Endothelial cell of umbilical vein (primary cell): ENCODE measurements around the gene PPM1L. TPM values are rescaled to one million over a fixed set of nuclear protein-coding genes. Genes with fewer than 3 reads are reported as not detected.

Source experiments
- BruUV-seq: library from RNA; stranded (reverse); fragments of 400-500 nt; replicated peaks from 2 replicates; lab custom pipeline; 2021; lab: Mats Ljungman, UMichigan
- CTCF ChIA-PET: fragments of 300-600, 350-600 bp; sonication (Branson Sonifier 250); formaldehyde crosslinking; loops from one replicate; lab custom pipeline; 2021; ENCODE audit warnings: antibody characterized with exemption, inconsistent platforms; lab: Charles Lee
- POLR2A ChIA-PET: fragments of 300-600, 350-600 bp; sonication (Branson Sonifier 250); formaldehyde crosslinking; loops from one replicate; lab custom pipeline; 2021; ENCODE audit warnings: antibody characterized with exemption, inconsistent platforms; lab: Charles Lee
- DNase-seq: peaks from one replicate; pipeline ENCODE4 v3.0.0-alpha.2; 2011; ENCODE audit warnings: low read depth, low spot score
- FAIRE-seq: peaks from 2 replicates; lab custom pipeline; 2011; peaks lifted over from hg19 to GRCh38; lab: Jason Lieb, UNC
- H2AFZ ChIP-seq: 2 replicates; pipeline ENCODE4 v1.6.0; 2012; ENCODE audit warnings: low read depth, low read length, control low read depth, inconsistent platforms
- H3K27ac ChIP-seq: 2 replicates; pipeline ENCODE4 v1.5.1; 2011; ENCODE audit warnings: low read depth, mild to moderate bottlenecking, control low read depth, low read length, moderate library complexity; ENCODE audit not compliant: insufficient read depth
- H3K27me3 ChIP-seq, 2 experiments: 2 replicates each; pipeline versions ENCODE4 v1.6.0 to v1.6.1; 2011; ENCODE audit warnings: low read length in 2 of 2, mixed read lengths in 1 of 2; ENCODE audit not compliant: control insufficient read depth in 2 of 2, insufficient read depth in 2 of 2
- H3K36me3 ChIP-seq, 2 experiments: 2 replicates in 1 of 2; 3 replicates in 1 of 2; pipeline ENCODE4 v1.5.1; 2011; ENCODE audit warnings: low read length in 2 of 2, mild to moderate bottlenecking in 1 of 2, moderate library complexity in 1 of 2; ENCODE audit not compliant: control insufficient read depth in 2 of 2, insufficient read depth in 2 of 2; ENCODE audit errors: extremely low read depth in 1 of 2
- H3K4me1 ChIP-seq: 3 replicates; pipeline ENCODE4 v1.5.1; 2011; ENCODE audit warnings: mild to moderate bottlenecking, low read length; ENCODE audit not compliant: control insufficient read depth, insufficient read depth; ENCODE audit errors: extremely low read depth
- H3K4me2 ChIP-seq: 2 replicates; pipeline ENCODE4 v1.6.1; 2011; ENCODE audit warnings: low read length, control low read depth, mixed read lengths; ENCODE audit not compliant: insufficient read depth
- H3K4me3 ChIP-seq, 3 experiments: fragments of 200-600 bp in 1 of 3; sonication (generic), shearing (Covaris generic) in 1 of 3; replicated peaks in 1 of 3; 2 replicates each; pipeline ENCODE4 v1.5.1; 2011 to 2016; ENCODE audit warnings: control low read depth in 3 of 3, low read length in 3 of 3, mild to moderate bottlenecking in 2 of 3, inconsistent platforms in 1 of 3, low read depth in 1 of 3, moderate library complexity in 1 of 3; ENCODE audit not compliant: insufficient read depth in 1 of 3
- H3K79me2 ChIP-seq: 2 replicates; pipeline ENCODE4 v1.6.0; 2012; ENCODE audit warnings: low read length, inconsistent platforms; ENCODE audit not compliant: control insufficient read depth, insufficient read depth
- H3K9ac ChIP-seq: replicated peaks from 2 replicates; pipeline ENCODE3; 2011; ENCODE audit warnings: low read length, control low read depth; ENCODE audit not compliant: insufficient read depth; ENCODE audit errors: extremely low read depth
- H3K9me1 ChIP-seq: replicated peaks from 3 replicates; pipeline ENCODE4 v1.6.0; 2011; ENCODE audit warnings: mild to moderate bottlenecking, low read length; ENCODE audit not compliant: control insufficient read depth, insufficient read depth; ENCODE audit errors: extremely low read depth
- H3K9me3 ChIP-seq: replicated peaks from 2 replicates; pipeline ENCODE4 v1.5.1; 2012; ENCODE audit warnings: low read length, inconsistent platforms; ENCODE audit not compliant: control insufficient read depth, insufficient read depth
- H4K20me1 ChIP-seq: replicated peaks from 2 replicates; pipeline ENCODE3; 2011; ENCODE audit warnings: mild to moderate bottlenecking, low read length; ENCODE audit not compliant: control insufficient read depth, insufficient read depth; ENCODE audit errors: extremely low read depth
- EZH2 ChIP-seq: IDR thresholded peaks from 2 replicates; pipeline ENCODE4 v1.6.1; 2012; ENCODE audit warnings: borderline replicate concordance, low read depth, mild to moderate bottlenecking, moderate library complexity, low read length, inconsistent platforms; ENCODE audit not compliant: severe bottlenecking
- FOS ChIP-seq: IDR thresholded peaks from 2 replicates; pipeline ENCODE4 v1.6.1; 2011; ENCODE audit warnings: mild to moderate bottlenecking, low read length, moderate library complexity, borderline replicate concordance; ENCODE audit not compliant: insufficient read depth
- GATA2 ChIP-seq: IDR thresholded peaks from 2 replicates; pipeline ENCODE4 v1.7.0; 2011; ENCODE audit warnings: low read depth, mild to moderate bottlenecking, moderate library complexity, mixed read lengths, low read length; ENCODE audit not compliant: insufficient read length, insufficient read depth
- JUN ChIP-seq: IDR thresholded peaks from 2 replicates; pipeline ENCODE4 v1.6.1; 2011; ENCODE audit warnings: borderline replicate concordance, low read depth; ENCODE audit not compliant: insufficient read length, insufficient read depth
- MYC ChIP-seq: IDR thresholded peaks from one replicate; pipeline ENCODE4 v1.6.1; 2011; ENCODE audit warnings: mild to moderate bottlenecking, low read depth, low read length
- POLR2A ChIP-seq: IDR thresholded peaks from 2 replicates; pipeline ENCODE4 v1.6.1; 2012; ENCODE audit warnings: low read depth, mild to moderate bottlenecking, control low read depth, low read length
- POLR2AphosphoS5 ChIP-seq: IDR thresholded peaks from 2 replicates; pipeline ENCODE4 v1.6.1; 2012; ENCODE audit warnings: low read depth, mild to moderate bottlenecking, control low read depth, low read length, moderate library complexity; ENCODE audit not compliant: insufficient read depth
- dilution Hi-C: fragments of 300-500 bp; cut with MboI; formaldehyde crosslinking; loops from one replicate; pipeline ENCODE4 v1.15.0; 2019; ENCODE audit warnings: low sequenced_read_pairs; ENCODE audit not compliant: extremely low pct_ligation_motif_present
- intact Hi-C: fragments of 100-400 bp; cut with micrococcal nuclease; formaldehyde crosslinking; loops from one replicate; pipeline ENCODE4 v1.10.0; 2022
- polyA plus RNA-seq, 4 experiments: library from polyadenylated mRNA; depleted of rRNA in 3 of 4; stranded (reverse) in 3 of 4; unstranded in 1 of 4; fragments of >200 nt; gene quantifications; 2 replicates each; pipeline versions ENCODE4 v1.2.1 to v1.2.3, GENCODE V29; 2011 to 2012; ENCODE audit warnings: missing spikeins in 1 of 4
- total RNA-seq: library from RNA; stranded (reverse); gene quantifications from 2 replicates; pipeline ENCODE4 v1.2.3, GENCODE V29; 2021
- TF ChIP-seq, protein P1 (sequence below), 2 donors: IDR thresholded peaks; 1 replicate in 1 of 2; 2 replicates in 1 of 2; pipeline ENCODE4 v1.5.1; 2011; ENCODE audit warnings: low read length in 2 of 2, mild to moderate bottlenecking in 2 of 2, moderate library complexity in 2 of 2, control low read depth in 1 of 2, inconsistent platforms in 1 of 2, low read depth in 1 of 2; ENCODE audit not compliant: insufficient read depth in 1 of 2; ENCODE audit errors: extremely low read depth in 1 of 2
- TF ChIP-seq, protein P2 (sequence below): IDR thresholded peaks from 2 replicates; pipeline ENCODE4 v1.6.1; 2011; ENCODE audit not compliant: insufficient read depth, insufficient read length

PPM1L gene
- total and polyA plus RNA-seq, 2 donors (not counting 3 experiments of a cell fraction or from before 2014, with no cell fraction given) = 0.63 to 2.9 TPM

DNA sequence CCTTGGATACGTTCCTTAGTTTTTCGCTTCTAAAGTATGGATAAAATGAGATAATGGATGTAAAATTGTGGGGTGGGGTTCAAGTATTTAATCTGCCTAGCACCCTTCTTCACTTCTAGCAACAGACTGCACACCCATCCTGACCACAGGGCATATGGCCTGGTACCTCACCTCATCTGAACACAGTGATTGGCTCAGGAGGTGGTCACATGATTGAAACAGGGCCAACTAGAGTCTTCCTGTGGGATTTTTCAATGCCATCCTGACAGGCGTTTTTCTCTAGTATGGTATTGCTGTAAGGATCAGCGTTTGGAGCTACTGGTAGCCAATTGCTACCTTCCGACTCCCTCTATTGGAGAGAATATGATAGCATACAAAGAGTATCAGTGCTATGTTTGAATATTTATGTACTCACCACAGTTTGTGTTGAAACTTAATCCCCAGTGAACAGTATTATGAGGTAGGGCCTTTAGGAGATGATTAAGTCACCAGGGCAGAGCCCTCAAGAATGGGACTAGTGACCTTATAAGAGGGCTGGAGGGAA lies 172.2 kb downstream of the PPM1L start:
- DNase-seq = no peak
- no peak for FAIRE-seq
- Histone ChIP-seq H3K79me2 (no peaks in the 10 kb centered on the region), H4K20me1 (no peaks in the 10 kb centered on the region), H3K4me2 (no peak overlapping the region), H3K36me3 (no peaks in the 10 kb centered on the region), H3K9me3 (no peaks in the 10 kb centered on the region), H3K4me1 (no peaks in the 10 kb centered on the region), H3K27me3 (no peaks in the 10 kb centered on the region), H3K9me1 (no peaks in the 10 kb centered on the region), H3K9ac (no peak overlapping the region), H2AFZ (no peak overlapping the region), H3K27ac (no peak overlapping the region), H3K4me3 (no peak overlapping the region)
- dilution Hi-C loops (no loop called here), intact Hi-C loops (loop anchor here (5.0 kb wide), 1 partner anchor 346 kb away; no protein-coding TSS in a partner anchor)
- BruUV-seq = no TSS peak
- TF ChIP-seq, protein P1, sequence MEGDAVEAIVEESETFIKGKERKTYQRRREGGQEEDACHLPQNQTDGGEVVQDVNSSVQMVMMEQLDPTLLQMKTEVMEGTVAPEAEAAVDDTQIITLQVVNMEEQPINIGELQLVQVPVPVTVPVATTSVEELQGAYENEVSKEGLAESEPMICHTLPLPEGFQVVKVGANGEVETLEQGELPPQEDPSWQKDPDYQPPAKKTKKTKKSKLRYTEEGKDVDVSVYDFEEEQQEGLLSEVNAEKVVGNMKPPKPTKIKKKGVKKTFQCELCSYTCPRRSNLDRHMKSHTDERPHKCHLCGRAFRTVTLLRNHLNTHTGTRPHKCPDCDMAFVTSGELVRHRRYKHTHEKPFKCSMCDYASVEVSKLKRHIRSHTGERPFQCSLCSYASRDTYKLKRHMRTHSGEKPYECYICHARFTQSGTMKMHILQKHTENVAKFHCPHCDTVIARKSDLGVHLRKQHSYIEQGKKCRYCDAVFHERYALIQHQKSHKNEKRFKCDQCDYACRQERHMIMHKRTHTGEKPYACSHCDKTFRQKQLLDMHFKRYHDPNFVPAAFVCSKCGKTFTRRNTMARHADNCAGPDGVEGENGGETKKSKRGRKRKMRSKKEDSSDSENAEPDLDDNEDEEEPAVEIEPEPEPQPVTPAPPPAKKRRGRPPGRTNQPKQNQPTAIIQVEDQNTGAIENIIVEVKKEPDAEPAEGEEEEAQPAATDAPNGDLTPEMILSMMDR (IDR thresholded peaks at IDR 0.05; ENCODE audit: extremely low read depth in 1 of 2, insufficient read depth in 1 of 2, low read depth in 1 of 2, low read length in 2 of 2) = no peak
- TF ChIP-seq JUN (no peak), POLR2AphosphoS5 (no peak), EZH2 (no peak), MYC (no peak), GATA2 (no peak), FOS (no peak), POLR2A (no peak)
- TF ChIP-seq, protein P2, sequence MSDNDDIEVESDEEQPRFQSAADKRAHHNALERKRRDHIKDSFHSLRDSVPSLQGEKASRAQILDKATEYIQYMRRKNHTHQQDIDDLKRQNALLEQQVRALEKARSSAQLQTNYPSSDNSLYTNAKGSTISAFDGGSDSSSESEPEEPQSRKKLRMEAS = no peak
- CTCF ChIA-PET = interaction anchor here (1.0 to 2.0 kb wide), 3 partner anchors 11 to 241 kb away, joined by 3 to 7 read pairs (median 6); no protein-coding TSS in a partner anchor
- POLR2A ChIA-PET = no interaction called here
